HFFc6 (cell line): ENCODE data around the gene CLEC20A. TPM values are rescaled to one million over a fixed set of nuclear protein-coding genes. Genes with fewer than 3 reads are reported as not detected.

Source experiments
- DNase-seq: peaks from one replicate; pipeline ENCODE4 v3.0.0-alpha.2; 2018
- H3K27ac Mint-ChIP-seq: 2 replicates; pipeline ENCODE4 v1.8.0; 2020; ENCODE audit warnings: mild to moderate bottlenecking, mixed read lengths
- H3K27me3 Mint-ChIP-seq: 2 replicates; pipeline ENCODE4 v1.8.0; 2021; ENCODE audit warnings: mild to moderate bottlenecking, moderate library complexity, mixed read lengths; ENCODE audit not compliant: insufficient read depth
- H3K36me3 Mint-ChIP-seq: 2 replicates; pipeline ENCODE4 v1.8.0; 2021; ENCODE audit warnings: low read depth, mixed read lengths
- H3K4me1 Mint-ChIP-seq: 2 replicates; pipeline ENCODE4 v1.8.0; 2020; ENCODE audit warnings: low read depth, mixed read lengths
- H3K4me3 Mint-ChIP-seq: 2 replicates; pipeline ENCODE4 v1.8.0; 2020; ENCODE audit warnings: mild to moderate bottlenecking, moderate library complexity, mixed read lengths
- H3K9me3 Mint-ChIP-seq: 2 replicates; pipeline ENCODE4 v1.8.0; 2020; ENCODE audit warnings: mild to moderate bottlenecking, mixed read lengths
- CTCF ChIP-seq: fragments of 200-600 bp; sonication (generic); IDR thresholded peaks from 2 replicates; pipeline ENCODE4 v1.5.0; 2021; ENCODE audit warnings: antibody characterized with exemption, mild to moderate bottlenecking
- total RNA-seq, 6 experiments: library from RNA; stranded (reverse); fragmentation: NEBNext Ultra II Directional; extraction: Animal tissue kit (Norgen Biotek cat#: 25700); gene quantifications; 2 replicates in 1 of 6; 3 replicates in 5 of 6; pipeline ENCODE4 v1.2.3, GENCODE V29; 2021

Gene CLEC20A
- total RNA-seq, 6 experiments from 2014 or later: not detected

DNA sequence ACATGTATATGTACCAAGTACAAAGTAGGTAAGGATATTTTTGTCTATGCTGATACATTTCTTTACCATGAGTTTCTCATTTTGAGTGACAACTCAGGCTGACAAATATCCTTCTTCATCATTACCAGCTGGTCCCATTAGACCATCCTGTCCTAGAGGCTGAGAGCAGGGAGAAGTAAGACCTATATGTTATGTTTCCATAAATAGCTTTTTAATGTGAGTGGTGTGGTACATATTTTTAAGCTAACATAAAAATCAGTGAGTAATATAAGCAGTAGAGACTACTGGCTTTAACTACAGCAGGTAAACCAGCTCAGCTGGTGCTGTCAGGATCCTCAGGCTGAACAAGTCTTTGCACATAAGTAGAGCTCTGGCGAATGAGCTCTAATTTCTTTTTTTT lies 62.4 kb downstream of the CLEC20A start:
- Mint-ChIP-seq H3K36me3 (peaks cover 3% of the 10 kb centered on the region; the same call in 1 of the 2 replicates), H3K27me3 (peaks cover 2% of the 10 kb centered on the region; the same call in 1 of the 2 replicates), H3K9me3 (no peaks in the 10 kb centered on the region), H3K27ac (no peak overlapping the region), H3K4me3 (no peak overlapping the region), H3K4me1 (peaks cover 19% of the 10 kb centered on the region)
- TF ChIP-seq CTCF: no peak
- DNase-seq: no peak

Other genes starting within 250 kb of the CLEC20A start
- under 1 TPM in 1 of 6 experiments, not detected in 5; 0.10 TPM for gene TEX35, start 16.1 kb upstream of the CLEC20A start, total RNA-seq
- gene RALGPS2, start 228.3 kb upstream of the CLEC20A start, total RNA-seq: 10 to 100 TPM; 41.5 to 59.2 (median 48.9) TPM